GM21723 (cell line): ENCODE data around the gene NQO2.

Experiments used
- ATAC-seq: cut with Tn5 transposase; IDR thresholded peaks from one replicate; pipeline ENCODE4 v1.9.1; 2021; ENCODE audit warnings: mild to moderate bottlenecking, moderate library complexity; ENCODE audit not compliant: unreplicated experiment

Gene NQO2

GRCh38 chr6:2999618-3000557, at the start of gene NQO2:
Gene NQO2 (plus strand): TSS chr6:2999894. CDS start chr6:3006553, 6,659 bp downstream.
- ATAC-seq, result peak; percentile 74

- no peak for ATAC-seq
Observed at GRCh38 chr6:2950713-2951112, 49.0 kb upstream of the NQO2 start.

GRCh38 chr6:2951728-2952127, 48.0 kb upstream of the NQO2 start:
- ATAC-seq, result no peak

- ATAC-seq, result peak; percentile 74
Observed at GRCh38 chr6:2952557-2953095, 47.1 kb upstream of the NQO2 start.

GRCh38 chr6:2953098-2953497, 46.6 kb upstream of the NQO2 start:
- ATAC-seq, result no peak

- ATAC-seq, result no peak
Observed at GRCh38 chr6:2956930-2957685, 42.6 kb upstream of the NQO2 start.

GRCh38 chr6:2957696-2958330, 41.9 kb upstream of the NQO2 start:
- ATAC-seq, result no peak

- ATAC-seq, result no peak
Observed at GRCh38 chr6:2958331-2958711, 41.4 kb upstream of the NQO2 start.

GRCh38 chr6:2958776-2959175, 40.9 kb upstream of the NQO2 start:
- ATAC-seq, result no peak

- ATAC-seq, result no peak
Observed at GRCh38 chr6:2959909-2960719, 39.6 kb upstream of the NQO2 start.

GRCh38 chr6:2960935-2961334, 38.8 kb upstream of the NQO2 start:
- no peak for ATAC-seq

- ATAC-seq, result no peak
Observed at GRCh38 chr6:2961506-2961905, 38.2 kb upstream of the NQO2 start.

GRCh38 chr6:2962004-2962403, 37.7 kb upstream of the NQO2 start:
- no peak for ATAC-seq

- no peak for ATAC-seq
Observed at GRCh38 chr6:2962636-2963035, 37.1 kb upstream of the NQO2 start.

- ATAC-seq, result no peak
Observed at GRCh38 chr6:2963756-2964155, 35.9 kb upstream of the NQO2 start.

GRCh38 chr6:2964793-2965505, 34.7 kb upstream of the NQO2 start:
- ATAC-seq, result no peak

GRCh38 chr6:2966347-2966746, 33.3 kb upstream of the NQO2 start:
- ATAC-seq, result no peak

GRCh38 chr6:2967936-2968335, 31.8 kb upstream of the NQO2 start:
- ATAC-seq, result no peak

- no peak for ATAC-seq
Observed at GRCh38 chr6:2968600-2969135, 31.0 kb upstream of the NQO2 start.

- ATAC-seq, result no peak
Observed at GRCh38 chr6:2969549-2969948, 30.1 kb upstream of the NQO2 start.
